Effector CD4-positive, alpha-beta T cell (primary cell): ENCODE results near the gene IP6K3.

Experiments used
- DNase-seq: peaks from one replicate; pipeline ENCODE4 v3.0.0-alpha.2; 2020

Gene IP6K3

GRCh38 chr6:33758815-33759216 lies 12.1 kb upstream of the IP6K3 start:
- DNase-seq = no peak

GRCh38 chr6:33757906-33758305 lies 11.2 kb upstream of the IP6K3 start:
- no peak for DNase-seq

DNA sequence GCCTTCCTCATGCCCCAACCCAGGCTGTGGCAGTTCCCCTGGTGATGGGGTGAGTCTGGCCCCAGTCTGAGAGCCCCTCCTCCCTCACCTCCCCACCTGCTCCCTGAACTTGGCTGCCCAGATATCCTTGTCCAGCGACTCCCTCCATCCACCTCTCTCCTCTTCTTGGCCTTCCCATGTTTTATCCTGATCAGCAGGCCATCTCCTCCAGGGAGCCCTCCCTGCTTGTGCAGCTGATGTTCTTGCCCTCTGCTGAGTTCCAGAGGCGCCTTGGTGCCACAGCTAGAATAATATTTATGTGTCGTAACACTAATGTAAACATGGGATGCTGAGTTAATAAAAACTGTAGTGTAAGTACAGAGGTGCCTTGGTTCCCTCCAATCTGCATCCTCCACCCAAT lies 10.4 kb upstream of the IP6K3 start:
- DNase-seq = no peak

DNA sequence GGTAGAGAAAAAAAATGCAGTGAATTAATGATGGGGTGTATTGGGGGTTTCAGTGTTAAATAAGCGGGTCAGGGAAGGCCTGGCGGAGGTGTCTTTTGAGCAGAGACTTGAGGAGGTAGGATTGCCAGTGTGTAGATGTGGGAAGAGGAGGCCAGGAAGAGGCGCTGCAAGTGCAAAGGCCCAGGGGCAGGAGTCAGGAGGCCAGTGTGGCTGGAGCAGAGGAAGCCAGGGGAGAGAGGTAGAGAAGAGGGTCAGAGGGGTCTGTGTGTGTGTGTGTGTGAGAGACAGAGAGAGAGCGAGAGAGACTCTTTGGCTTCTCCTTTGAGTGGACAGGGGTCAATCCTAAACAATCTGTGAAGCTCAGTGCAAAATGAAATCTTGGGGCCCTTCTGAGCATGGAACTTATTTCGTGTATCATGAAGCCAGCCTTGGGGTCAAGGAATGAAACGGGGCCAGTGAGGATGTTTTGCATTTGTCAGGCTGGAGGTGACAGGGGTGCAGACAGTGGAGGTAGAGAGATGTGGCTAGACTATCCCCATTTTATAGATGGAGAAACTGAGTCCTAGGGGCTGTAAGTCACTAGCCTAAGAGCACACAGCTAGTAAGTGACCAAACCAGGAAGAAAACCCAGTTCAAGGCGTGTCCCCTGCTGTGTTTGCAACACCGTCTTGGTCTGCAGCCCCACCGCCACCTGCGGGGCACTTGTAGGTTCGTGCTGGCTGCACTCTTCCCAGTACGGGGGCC lies 9.7 kb upstream of the IP6K3 start:
- DNase-seq = no peak

DNA sequence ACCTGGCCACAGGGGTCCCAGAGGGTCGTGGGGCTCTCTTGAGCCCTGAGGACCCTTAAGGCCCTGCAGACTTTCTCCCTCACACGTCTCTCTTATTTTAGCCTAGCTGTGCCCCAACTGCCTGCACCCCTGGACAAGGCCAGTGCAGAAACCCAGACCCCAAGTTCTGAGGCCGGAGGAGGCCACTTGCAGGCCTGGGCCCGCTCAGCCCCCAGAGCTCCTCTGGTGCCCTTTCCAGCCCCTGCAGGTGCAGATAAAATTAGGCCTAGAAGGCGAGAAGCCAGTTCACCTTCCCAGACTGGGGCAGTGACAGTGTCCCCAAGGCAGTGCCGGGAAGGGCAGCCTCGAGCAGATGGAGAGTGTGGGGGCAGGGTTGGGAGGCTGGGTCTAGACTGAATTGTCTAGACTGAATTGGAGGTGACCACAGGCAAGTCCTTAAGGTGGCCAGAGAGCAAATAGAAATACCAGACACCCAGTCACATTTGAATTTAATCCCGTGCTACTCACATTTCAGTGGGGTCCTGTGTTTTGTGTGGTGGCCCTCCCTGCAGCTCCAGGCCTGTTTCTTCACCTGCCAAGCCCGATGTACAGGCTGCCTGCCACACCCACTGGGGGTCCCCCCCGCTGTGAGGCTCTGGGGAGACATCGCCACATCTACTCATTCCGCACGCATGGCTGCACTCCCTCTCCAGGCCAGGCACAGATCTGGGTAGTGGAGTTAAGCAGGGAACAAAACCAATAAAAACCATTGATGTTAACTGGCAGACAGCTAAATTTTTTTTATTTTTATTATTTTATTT lies 8.6 kb upstream of the IP6K3 start:
- DNase-seq = no peak

- no peak for DNase-seq
Measured at GRCh38 chr6:33754222-33754621, 7.5 kb upstream of the IP6K3 start.

DNA sequence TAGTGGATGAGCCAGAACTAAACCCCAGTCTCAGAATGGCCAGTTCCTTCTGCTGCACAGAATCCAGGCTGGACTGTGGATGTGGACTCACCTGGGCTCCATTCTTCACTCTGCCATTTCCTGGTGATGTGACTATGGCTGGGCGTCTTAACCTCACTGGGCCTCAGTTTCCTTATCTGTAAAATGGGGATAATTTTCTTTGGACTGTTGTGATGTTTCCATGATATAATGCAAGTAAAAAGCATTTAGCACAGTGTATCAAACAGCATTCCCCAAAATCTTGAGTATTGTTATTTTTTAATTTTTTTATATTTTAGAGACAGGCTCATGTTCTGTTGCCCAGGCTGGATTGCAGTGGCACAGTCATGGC lies 5.9 kb upstream of the IP6K3 start:
- DNase-seq = no peak

- DNase-seq = no peak
Measured at GRCh38 chr6:33751771-33752645, 5.3 kb upstream of the IP6K3 start.

- no peak for DNase-seq
Measured at GRCh38 chr6:33750244-33750991, 3.7 kb upstream of the IP6K3 start.

- no peak for DNase-seq
Measured at GRCh38 chr6:33749401-33749800, 2.7 kb upstream of the IP6K3 start.

DNA sequence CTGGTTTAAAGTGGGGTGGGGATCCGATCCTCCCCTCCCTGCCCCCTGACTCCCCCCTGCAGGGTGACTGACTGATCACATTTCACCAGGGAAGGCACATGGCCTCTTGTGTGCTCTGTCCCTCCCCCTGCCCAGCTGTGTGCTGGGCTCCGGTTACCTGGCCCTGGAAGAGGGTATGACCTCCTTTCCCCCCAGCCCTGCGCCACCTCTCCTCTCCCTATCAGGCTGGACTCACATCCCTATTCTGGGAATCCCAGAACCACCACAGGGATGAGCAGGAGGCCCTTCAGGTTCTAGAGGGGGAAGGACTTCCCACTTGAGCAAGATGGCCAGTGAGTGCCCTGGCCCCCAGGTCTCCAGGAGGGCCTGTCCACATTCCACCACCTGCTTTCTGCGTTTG lies 2.1 kb upstream of the IP6K3 start:
- DNase-seq = no peak

- no peak for DNase-seq
Measured at GRCh38 chr6:33747823-33748222, 1.1 kb upstream of the IP6K3 start.

- no peak for DNase-seq
Measured at GRCh38 chr6:33746036-33746600, 587 bp downstream of the IP6K3 start.

DNA sequence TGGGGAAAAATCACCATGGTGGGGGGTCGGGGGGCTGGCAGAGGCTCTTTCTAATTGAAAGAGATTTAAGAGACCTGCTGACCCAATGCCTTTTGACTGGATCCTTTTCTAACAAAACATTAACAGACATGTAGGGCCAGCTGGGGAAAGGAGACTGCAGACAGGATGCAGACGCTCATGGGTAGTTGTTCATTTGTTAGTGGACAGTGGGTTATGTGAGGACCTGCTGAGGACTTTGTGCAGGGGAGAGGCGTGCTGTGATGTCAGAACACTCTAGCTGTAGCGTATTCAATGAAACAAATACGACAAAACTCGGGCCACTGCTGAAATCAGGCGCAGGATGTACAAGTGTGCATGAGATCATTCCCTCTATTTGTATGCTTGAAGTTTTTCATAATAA lies 1.2 kb downstream of the IP6K3 start:
- no peak for DNase-seq

- DNase-seq = no peak
Measured at GRCh38 chr6:33744895-33745546, 1.7 kb downstream of the IP6K3 start.

DNA sequence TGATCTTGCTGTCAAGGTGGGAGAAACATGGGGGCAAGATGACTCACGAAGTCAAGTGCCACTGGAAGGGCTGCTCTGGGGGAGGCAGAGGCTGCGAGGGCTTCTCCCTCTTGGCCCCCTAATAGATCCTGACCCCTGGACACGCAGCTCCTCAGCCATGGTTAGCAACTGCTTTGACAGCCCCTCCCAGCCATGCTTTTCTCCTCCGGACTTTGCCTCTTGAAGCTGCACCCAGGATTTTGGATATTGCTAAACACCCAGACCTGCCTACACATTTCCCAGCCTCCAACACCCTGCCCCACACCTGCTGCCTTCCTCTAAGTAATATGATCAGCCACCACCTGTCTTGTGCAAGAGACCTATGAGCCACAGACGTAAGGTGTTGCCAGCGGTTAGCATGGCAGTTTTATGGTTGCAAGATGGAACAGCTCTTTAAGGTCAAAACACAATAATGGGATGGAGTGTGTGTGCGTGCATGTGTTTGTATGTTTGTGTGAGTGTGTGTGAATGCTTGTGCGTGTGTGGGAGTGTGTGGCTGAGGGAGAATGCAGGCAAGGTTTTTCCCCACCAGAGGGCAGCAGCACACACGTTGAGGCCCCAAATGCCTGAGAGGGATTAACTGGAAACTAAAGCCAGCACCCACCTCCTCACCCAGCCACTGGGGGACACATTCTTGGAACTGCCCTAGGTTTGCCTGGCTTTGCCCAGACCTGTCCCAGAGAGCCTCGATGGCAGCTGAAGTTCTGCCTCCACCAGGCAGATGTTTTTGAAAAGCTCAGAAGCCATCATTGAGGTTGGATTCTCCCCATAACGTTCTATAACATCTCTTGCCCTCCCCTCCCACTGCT lies 2.5 kb downstream of the IP6K3 start:
- peak; percentile 60 for DNase-seq

- DNase-seq = no peak
Measured at GRCh38 chr6:33742837-33743236, 3.9 kb downstream of the IP6K3 start.

GRCh38 chr6:33742092-33742491 lies 4.6 kb downstream of the IP6K3 start:
- DNase-seq = no peak

DNA sequence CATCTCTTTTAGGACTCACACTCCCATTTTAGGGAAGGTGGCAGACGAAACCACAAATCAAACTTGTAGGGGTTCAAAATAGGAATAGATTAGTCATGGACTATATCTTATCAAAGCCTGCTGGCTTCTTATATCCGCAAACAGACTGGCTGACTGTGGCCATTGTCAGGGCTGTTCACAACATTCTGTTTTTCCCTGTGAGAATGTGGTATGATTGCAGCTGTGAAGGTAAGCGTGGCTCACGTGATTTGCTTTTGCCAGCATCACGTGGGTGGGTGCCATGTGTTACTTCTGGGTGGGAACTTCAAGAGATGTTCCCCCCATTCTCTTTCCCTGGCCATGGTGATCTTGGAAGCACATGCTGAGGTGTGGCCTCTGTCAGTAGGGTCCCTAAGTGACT lies 5.9 kb downstream of the IP6K3 start:
- DNase-seq = no peak

- DNase-seq = no peak
Measured at GRCh38 chr6:33740204-33740608, 6.5 kb downstream of the IP6K3 start.

DNA sequence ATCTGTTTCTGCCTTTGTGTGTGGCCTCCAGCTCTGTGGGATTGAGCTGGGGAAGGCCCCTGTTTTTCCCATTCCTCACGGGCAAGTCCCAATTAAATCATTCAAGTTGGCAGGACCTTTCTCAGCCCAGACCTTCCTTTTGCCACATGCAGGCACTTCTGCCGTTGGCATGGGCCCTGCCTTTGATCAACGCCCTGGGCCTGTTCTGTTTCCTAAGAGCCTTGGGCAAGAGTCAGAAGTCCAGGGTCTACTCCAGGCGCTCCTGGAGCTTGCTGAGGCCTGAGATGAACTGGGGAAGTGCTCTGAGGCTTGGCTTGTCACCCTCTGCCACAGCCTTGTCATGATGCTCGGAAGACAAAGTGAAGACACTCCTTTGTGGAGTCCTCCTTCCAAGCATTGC lies 7.1 kb downstream of the IP6K3 start:
- DNase-seq = no peak
